ENCODE results near the gene ABTB2.
A peak's percentile ranks its signal among the peaks of the same experiment; 100 is the strongest.

Gene ABTB2

GRCh38 chr11:34359548-34359891 is 1.7 kb upstream of the ABTB2 start:
- no peak for DNase-seq

- peak; percentile 65 to 79 for DNase-seq
Measured at GRCh38 chr11:34358728-34359547, 1.1 kb upstream of the ABTB2 start.

GRCh38 chr11:34358258-34358727 is 483 bp upstream of the ABTB2 start:
- no peak for DNase-seq

GRCh38 chr11:34356913-34357700 is 703 bp downstream of the ABTB2 start:
- peak; percentile 38 to 41 for DNase-seq

- DNase-seq, result peak; percentile 4
Measured at GRCh38 chr11:34356576-34356912, 1.3 kb downstream of the ABTB2 start.

DNA sequence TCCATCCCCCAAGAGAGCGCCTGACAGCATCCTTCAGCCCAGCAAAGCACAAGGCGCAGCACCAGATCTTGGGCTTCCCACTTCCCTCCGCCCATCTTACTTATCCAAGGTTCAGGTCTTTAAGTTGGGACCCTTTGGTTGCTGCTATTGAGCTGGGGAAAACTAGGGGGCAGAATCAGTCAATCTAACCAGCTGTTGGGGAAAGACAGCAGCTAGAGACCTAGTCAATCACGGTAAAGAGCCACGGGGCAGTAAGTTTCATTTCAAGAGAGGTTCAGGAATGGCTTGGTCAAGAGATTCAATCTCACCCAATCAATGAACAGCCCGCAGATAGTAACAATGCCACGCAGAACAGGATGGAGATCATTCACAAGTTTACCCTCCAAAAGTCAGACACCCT is 1.7 kb downstream of the ABTB2 start:
- DNase-seq, result no peak

DNA sequence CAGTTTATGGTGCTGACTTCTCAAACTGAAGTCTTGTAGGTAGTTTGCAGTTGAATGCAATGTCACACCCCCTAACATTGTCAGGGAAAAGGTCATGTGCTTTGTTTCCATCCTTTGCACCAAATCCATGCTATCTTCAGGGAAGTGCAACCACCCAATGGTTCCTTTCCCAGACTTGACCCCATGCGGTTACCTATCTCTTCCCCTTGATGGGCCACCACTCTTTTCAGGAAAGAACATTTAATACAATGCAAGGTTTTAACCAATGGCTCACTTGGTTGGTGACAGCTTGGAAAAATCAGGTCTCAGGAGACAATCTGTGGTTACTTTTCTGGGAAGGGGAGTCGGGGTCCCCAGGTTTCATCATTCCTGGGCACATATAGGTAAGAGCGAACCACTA is 2.1 kb downstream of the ABTB2 start:
- no peak for DNase-seq

- DNase-seq, result no peak
Measured at GRCh38 chr11:34354782-34355181, 3.0 kb downstream of the ABTB2 start.

GRCh38 chr11:34353881-34354280 is 3.9 kb downstream of the ABTB2 start:
- DNase-seq, result no peak

DNA sequence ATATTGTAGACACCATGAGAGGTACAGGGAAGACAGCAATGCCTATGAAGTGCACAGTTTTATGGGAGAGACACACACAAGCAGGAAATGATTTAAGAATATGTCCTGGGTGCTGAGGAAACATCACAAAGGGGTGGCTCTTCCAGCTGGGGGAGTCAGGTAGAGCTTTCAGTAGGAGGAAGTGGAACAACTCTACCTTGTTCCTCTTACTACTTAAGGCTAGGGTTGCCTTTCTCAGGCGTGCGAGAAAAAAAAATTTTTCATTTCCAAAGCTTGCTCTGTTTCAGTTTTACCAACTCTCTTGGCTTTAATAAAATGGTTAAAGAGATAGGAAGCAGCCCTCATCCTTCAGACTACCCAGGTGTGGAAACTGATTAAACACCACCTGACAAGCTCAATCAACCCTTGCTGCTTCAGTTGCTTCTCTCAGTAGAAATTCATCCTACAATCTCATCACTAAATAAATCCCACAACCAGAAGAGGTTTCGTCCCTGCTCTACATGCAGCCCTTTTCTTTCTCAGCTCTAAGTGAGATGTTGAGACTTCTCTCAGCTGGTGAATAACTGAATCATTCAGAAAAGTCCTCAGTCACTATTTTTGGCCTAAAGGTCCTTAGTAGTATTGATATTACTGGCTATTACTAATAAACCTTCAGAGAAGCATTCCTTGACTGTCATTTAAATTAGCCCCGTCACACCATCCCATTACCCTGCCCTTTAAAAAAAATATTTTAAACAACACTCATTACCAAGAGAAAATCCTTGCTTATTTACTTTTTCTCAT is 5.9 kb downstream of the ABTB2 start:
- no peak for DNase-seq

- no peak for DNase-seq
Measured at GRCh38 chr11:34351051-34351450, 6.8 kb downstream of the ABTB2 start.

DNA sequence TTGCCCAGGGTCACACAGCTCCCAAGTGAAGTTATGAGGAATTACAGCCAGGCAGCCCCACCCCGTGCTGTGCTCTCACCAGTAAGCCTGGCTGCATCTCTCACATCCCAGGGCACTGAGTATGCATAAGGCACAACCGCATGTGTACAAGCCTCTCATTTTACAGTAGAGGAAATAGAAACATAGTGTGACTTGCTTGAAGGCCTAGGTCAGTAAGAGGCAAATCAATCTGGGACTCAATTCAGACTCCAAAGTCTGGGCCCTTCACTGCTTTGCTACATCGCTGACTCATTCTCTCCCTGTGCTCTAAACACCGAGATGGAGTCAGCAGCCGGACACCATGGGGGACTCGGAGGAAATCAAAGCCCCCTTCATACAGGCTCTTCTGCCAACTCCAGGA is 7.9 kb downstream of the ABTB2 start:
- DNase-seq, result no peak

GRCh38 chr11:34348919-34349318 is 8.9 kb downstream of the ABTB2 start:
- no peak for DNase-seq

DNA sequence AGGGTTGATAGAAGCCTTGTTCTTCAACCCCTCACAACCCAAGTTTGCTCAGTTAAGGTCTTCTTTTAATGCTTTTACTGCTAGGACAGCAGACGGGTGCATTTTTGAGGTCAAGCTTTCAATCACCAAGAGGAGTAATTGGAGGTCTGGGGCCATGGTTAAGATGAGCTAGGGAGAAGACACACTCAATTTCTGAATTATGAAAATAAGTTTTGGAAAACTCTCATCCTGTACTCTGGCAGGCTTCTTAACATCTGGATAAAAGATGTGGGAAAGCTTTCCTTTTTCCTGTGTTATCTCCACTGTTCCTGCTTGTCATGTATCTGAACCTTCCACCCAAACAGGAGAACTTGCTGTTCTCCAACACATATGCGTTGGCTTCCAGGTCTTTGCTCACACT is 9.7 kb downstream of the ABTB2 start:
- no peak for DNase-seq

DNA sequence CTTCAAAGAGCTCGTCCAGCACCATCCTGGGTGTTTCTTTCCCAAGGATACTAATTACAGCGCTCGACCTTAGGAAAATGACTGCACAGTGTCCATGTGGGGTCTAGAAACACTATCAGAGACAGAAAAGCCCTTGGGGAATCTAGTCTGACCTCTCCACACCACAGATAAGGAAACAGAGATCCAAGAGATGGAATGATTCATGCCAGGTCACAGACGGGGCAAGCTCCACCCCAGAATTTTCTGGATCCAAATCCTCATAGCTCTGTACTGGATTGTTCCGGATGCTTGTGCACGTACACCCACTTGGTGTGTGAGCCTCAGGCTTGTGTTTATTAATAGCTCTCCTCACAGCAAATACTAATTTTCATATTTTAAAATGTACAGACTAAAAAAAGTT is 11.3 kb downstream of the ABTB2 start:
- DNase-seq, result no peak

DNA sequence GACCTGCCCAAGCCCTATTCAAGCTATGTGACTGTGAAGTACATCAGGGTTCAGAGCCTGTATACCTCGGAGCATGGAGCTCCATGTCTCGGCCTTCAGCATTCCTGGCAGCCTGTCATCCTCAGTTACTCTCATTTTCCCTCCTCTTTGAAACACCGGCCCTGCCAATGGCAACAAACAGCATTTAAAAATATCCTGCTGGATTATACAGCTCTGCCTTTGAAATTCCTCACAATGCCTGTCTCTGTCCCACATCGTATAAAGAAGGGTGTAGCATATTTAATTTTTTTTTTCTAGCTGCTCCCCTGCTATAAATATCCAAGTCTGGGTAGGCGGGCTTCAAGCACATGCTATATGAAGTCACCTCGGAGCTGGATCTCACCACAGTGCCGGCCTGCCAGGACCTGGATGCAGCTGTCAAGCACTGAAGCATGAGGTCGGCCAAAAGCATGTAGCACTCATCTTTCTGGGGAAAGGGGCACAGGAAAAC is 11.8 kb downstream of the ABTB2 start:
- no peak for DNase-seq

- no peak for DNase-seq
Measured at GRCh38 chr11:34345540-34345876, 12.3 kb downstream of the ABTB2 start.

DNA sequence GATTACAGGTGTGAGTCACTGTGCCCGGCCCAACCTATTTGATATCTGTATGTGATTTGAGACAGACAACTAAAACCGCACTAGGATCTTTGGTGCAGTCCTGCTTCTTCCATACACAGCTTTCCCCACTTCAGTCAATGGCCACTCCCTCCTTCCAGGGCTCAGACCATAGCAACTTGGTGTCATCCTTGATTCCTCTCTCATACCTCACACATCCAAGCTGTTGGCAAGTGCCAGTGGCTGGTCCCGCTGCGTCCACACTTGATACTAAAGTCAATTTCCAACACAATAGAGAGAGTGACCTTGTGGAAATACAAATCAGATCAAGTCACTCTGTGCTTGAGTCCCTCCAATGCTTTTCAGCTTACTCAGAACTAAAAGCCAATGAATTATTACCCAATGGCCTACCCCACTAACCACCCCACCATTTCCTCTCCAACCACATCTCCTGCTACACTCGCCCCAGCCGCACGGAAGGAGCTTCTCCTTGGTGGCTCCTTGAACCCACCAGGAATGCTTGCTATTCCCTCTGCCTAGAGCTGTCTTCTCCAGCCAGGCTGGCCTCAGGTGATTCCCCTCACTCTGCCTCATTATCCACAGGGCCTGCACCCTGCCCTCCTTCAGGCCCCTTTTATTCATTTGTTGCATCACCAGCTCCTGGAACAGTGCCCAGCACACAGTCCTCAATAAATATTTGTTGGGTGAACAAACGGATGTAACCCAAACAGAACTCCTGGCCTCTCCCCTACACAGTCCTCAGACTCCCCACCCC is 12.9 kb downstream of the ABTB2 start:
- no peak for DNase-seq

DNA sequence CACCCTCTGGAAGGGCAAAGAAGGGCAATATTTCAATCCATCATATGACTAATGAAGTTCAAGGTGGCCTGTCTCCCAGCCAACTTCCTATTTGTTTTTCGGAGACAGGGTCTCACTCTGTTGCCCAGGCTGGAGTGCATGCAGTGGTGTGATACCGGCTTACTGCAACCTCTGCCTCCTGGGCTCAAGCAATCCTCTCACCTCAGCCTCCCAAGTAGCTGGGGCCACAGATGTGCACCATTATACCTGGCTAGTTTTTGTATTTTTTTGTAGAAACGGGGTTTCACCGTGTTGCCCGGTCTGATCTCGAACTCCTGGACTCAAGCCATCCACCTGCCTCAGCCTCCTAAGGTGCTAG is 13.4 kb downstream of the ABTB2 start:
- DNase-seq, result no peak

DNA sequence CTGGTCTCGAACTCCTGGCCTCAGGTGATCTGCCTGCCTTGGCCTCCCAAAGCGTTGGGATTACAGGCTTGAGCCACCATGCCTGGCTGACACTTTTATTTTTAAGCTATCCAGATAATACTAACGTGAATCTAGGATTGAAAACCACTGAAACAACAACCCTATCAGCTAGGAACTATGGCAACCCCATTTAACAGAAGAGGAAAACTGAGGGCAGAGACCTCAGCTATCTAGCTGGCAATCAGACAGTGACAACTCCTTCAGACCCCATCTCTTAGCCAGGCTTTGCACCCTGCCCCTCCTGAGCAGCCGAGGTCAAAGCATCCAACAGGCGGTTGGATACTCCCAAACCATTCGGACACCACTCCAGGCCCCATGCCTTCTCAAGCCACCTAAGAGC is 14.1 kb downstream of the ABTB2 start:
- no peak for DNase-seq

DNA sequence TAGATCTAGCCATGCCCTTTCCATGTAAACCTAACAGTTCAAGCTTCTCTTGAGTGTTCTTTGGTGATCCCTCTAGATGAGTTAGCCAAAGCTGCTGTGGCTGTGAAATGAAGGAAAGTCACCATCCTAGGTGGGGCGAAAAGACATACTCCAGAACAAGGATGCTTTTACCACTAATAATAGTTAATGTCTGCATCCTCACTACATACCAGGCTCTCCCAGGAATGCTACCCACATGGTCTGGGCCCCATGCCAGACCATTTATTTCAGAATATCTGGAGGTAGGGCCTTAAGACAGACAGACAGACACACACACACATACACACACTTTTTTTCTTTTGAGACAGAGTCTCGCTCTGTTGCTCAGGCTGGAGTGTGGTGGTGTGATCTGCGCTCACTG is 14.7 kb downstream of the ABTB2 start:
- DNase-seq, result no peak

DNA sequence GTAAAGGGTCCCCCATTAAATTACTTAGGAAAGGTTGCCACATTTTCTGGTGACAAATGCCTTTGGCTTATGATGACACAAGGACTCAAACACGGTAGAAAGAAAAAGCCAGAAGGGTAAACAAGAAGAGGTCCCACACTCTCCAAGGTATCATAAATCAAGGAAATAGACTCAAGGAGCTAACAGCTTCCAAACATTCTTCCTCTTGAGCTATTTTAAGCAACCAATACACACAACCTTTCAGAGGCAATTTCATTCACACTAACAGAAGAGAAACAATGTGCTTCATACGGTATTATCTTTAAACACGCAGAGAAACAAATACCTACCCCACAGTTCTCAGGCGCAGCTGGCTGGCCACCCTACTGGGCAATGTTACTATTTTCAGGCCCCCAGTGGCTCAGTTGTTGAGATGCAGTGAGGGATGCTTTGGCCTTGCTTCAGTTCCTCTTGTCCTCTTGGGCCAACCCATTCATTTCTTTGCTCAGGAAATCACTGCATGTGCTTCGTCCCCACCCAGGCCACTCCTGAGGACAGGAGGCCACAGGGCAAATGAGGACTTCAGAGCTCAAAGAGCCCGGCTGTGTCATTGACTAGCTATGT is 15.8 kb downstream of the ABTB2 start:
- no peak for DNase-seq

GRCh38 chr11:34341096-34341495 is 16.7 kb downstream of the ABTB2 start:
- DNase-seq, result no peak
